PC-3 (cell line): ENCODE results near the gene SPRY1. TPM values are rescaled to one million over a fixed set of nuclear protein-coding genes. Genes with fewer than 3 reads are reported as not detected.

Experiments
- ATAC-seq: fragments of 200-7000 bp; cut with Tn5 transposase; 2 replicates; pipeline ENCODE4 v1.9.1; 2020; ENCODE audit warnings: mild to moderate bottlenecking, moderate library complexity
- BruUV-seq: library from RNA; stranded (reverse); fragments of 400-500 nt; replicated peaks from 2 replicates; lab custom pipeline; 2021; lab: Mats Ljungman, UMichigan
- CTCF ChIA-PET: fragments of 300-600 bp; sonication (Branson Sonifier 250); formaldehyde crosslinking; loops from one replicate; lab custom pipeline; 2022; ENCODE audit warnings: antibody characterized with exemption; lab: Charles Lee
- POLR2A ChIA-PET: fragments of 300-600 bp; sonication (Branson Sonifier 250); formaldehyde crosslinking; loops from one replicate; lab custom pipeline; 2022; ENCODE audit warnings: antibody characterized with exemption; ENCODE audit not compliant: unreplicated experiment; lab: Charles Lee
- DNase-seq: peaks from one replicate; pipeline ENCODE4 v3.0.0-alpha.2; 2015
- H2AFZ ChIP-seq: fragments of 300-600 bp; sonication (generic); 2 replicates; pipeline ENCODE4 v1.6.0; 2016; ENCODE audit warnings: antibody characterized with exemption, low read length
- H3F3A ChIP-seq: fragments of 300-600 bp; sonication (generic); one replicate; pipeline ENCODE4 v1.6.0; 2017; ENCODE audit warnings: antibody characterized with exemption, low read length, control low read depth, mild to moderate bottlenecking; ENCODE audit not compliant: unreplicated experiment
- H3K27ac ChIP-seq: fragments of 300-600 bp; sonication (generic); 2 replicates; pipeline ENCODE4 v1.5.1; 2016; ENCODE audit warnings: mild to moderate bottlenecking, low read length
- H3K27me3 ChIP-seq: fragments of 300-600 bp; sonication (generic); 2 replicates; pipeline ENCODE4 v1.6.1; 2016; ENCODE audit warnings: low read length, mixed read lengths
- H3K36me3 ChIP-seq: fragments of 300-600 bp; sonication (generic); 2 replicates; pipeline ENCODE4 v1.6.1; 2016; ENCODE audit warnings: low read depth, mixed run types, low read length, mixed read lengths
- H3K4me1 ChIP-seq: fragments of 300-600 bp; sonication (generic); 2 replicates; pipeline ENCODE4 v1.5.1; 2016; ENCODE audit warnings: low read length; ENCODE audit not compliant: insufficient read depth
- H3K4me2 ChIP-seq: fragments of 300-600 bp; sonication (generic); 2 replicates; pipeline ENCODE4 v1.6.0; 2016; ENCODE audit warnings: low read length
- H3K4me3 ChIP-seq: fragments of 300-600 bp; sonication (generic); 2 replicates; pipeline ENCODE4 v1.5.1; 2016; ENCODE audit warnings: mild to moderate bottlenecking, low read length, mixed read lengths
- H3K79me2 ChIP-seq: fragments of 300-600 bp; sonication (generic); 2 replicates; pipeline ENCODE4 v1.6.1; 2017; ENCODE audit warnings: low read length, mixed read lengths
- H3K9ac ChIP-seq: fragments of 300-600 bp; sonication (generic); 2 replicates; pipeline ENCODE4 v1.6.0; 2016; ENCODE audit warnings: mild to moderate bottlenecking, low read length
- H3K9me2 ChIP-seq: fragments of 300-600 bp; sonication (generic); replicated peaks from 2 replicates; pipeline ENCODE4 v1.6.1; 2016; ENCODE audit warnings: mixed run types, low read length, mixed read lengths
- H3K9me3 ChIP-seq: fragments of 300-600 bp; sonication (generic); 2 replicates; pipeline ENCODE4 v1.6.1; 2016; ENCODE audit warnings: low read length, mixed read lengths
- H4K20me1 ChIP-seq: fragments of 300-600 bp; sonication (generic); 2 replicates; pipeline ENCODE4 v1.6.1; 2016; ENCODE audit warnings: low read length, mixed read lengths
- EZH2 ChIP-seq: fragments of 300-600 bp; sonication (generic); IDR thresholded peaks from one replicate; pipeline ENCODE4 v1.6.1; 2017; ENCODE audit warnings: antibody characterized with exemption, mild to moderate bottlenecking, low read length; ENCODE audit not compliant: unreplicated experiment
- EZH2phosphoT487 ChIP-seq: fragments of 300-600 bp; sonication (generic); IDR thresholded peaks from 2 replicates; pipeline ENCODE4 v1.6.1; 2018; ENCODE audit warnings: mild to moderate bottlenecking, antibody characterized with exemption, low read length, borderline replicate concordance
- intact Hi-C: fragments of 100-400 bp; cut with micrococcal nuclease; formaldehyde crosslinking; loops from 2 replicates; pipeline ENCODE4 v1.9.0; 2023
- total RNA-seq: library from RNA; depleted of rRNA; stranded (reverse); fragments of >200 nt; gene quantifications from 2 replicates; pipeline ENCODE4 v1.2.3, GENCODE V29; 2014
- TF ChIP-seq, protein P1 (sequence below): fragments of 300-600 bp; sonication (generic); conservative IDR thresholded peaks from 2 replicates; pipeline ENCODE4 v1.5.1; 2017; ENCODE audit warnings: antibody characterized with exemption, low read depth, mild to moderate bottlenecking, low read length

SPRY1 gene
- total RNA-seq, 1 experiment from 2014 or later = 26.4 TPM

DNA sequence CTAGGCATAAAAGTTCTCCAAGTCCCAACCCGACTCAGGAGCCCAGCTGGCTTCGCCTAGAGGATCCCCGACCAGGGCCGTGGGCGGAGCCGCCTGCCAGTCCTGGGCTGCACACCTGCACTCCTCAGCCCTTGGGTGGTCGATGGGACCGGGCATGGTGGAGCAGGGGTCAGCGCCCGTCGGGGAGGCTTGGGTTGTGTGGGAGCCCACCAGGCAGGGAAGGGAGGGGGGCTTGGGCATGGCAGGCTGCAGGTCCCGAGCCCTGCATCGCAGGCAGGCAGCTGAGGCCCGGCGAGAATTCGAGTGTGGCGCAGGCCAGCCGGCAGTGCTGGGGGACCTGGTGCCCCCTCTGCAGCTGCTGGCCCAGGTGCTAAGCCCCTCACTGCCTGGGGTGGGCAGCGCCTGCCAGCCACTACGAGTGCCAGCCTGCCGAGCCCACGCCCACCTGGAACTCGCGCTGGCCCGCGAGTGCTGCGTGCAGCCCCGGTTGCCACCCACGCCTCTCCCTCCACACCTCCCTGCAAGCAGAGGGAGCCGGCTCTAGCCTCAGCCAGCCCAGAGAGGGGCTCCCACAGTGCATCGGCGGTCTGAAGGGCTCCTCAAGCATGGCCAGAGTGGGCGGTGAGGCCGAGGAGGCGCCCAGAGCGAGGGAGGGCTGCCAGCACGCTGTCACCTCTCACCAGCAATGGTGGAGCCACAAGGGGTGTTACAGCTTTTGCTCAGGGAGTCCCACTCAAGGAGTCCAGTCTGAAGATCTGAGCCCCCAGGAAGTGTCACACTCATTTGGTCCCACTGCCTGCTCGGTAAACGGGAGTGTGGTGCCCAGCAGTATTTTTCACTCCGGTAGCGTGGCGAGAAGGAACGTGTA, 38.9 kb downstream of the SPRY1 start:
- H3K27ac ChIP-seq = no peak overlapping the region
- H3K9me3 ChIP-seq = no peaks in the 10 kb centered on the region
- intact Hi-C loops = no loop called here
- H3K36me3 ChIP-seq = no peaks in the 10 kb centered on the region
- H3F3A ChIP-seq = no peaks in the 10 kb centered on the region
- H2AFZ ChIP-seq = no peak overlapping the region
- no peaks in the 10 kb centered on the region for H3K4me1 ChIP-seq
- H3K79me2 ChIP-seq = no peaks in the 10 kb centered on the region
- no peaks in the 10 kb centered on the region for H3K27me3 ChIP-seq
- no peak overlapping the region for H3K4me3 ChIP-seq
- ChIA-PET POLR2A (no interaction called here), CTCF (no interaction called here)
- ATAC-seq = no peak
- H3K4me2 ChIP-seq = no peak overlapping the region
- no peak overlapping the region for H3K9ac ChIP-seq
- BruUV-seq = no TSS peak
- no peaks in the 10 kb centered on the region for H4K20me1 ChIP-seq
- TF ChIP-seq, protein P1, sequence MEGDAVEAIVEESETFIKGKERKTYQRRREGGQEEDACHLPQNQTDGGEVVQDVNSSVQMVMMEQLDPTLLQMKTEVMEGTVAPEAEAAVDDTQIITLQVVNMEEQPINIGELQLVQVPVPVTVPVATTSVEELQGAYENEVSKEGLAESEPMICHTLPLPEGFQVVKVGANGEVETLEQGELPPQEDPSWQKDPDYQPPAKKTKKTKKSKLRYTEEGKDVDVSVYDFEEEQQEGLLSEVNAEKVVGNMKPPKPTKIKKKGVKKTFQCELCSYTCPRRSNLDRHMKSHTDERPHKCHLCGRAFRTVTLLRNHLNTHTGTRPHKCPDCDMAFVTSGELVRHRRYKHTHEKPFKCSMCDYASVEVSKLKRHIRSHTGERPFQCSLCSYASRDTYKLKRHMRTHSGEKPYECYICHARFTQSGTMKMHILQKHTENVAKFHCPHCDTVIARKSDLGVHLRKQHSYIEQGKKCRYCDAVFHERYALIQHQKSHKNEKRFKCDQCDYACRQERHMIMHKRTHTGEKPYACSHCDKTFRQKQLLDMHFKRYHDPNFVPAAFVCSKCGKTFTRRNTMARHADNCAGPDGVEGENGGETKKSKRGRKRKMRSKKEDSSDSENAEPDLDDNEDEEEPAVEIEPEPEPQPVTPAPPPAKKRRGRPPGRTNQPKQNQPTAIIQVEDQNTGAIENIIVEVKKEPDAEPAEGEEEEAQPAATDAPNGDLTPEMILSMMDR = no peak
- TF ChIP-seq EZH2 (no peak), EZH2phosphoT487 (no peak)
- H3K9me2 ChIP-seq = no peaks in the 10 kb centered on the region
- no peak for DNase-seq

DNA sequence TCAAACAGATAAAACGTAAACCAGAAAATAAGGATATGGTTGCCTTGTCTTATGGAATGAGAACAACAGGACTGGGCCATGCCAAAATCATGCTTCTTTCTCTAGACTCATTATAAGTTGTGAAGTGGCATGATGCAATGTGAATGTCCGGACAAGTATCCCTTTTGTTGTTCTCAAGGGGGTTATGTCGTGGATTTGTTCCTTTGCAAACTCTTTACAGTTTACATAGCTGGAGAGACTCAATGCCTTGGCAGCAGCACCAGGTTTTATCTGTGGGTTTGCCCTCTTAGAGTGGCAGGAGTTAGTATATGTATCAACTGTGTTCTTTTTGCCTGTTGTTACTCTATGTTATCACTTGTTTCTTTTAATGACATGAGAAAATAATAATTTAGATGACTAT, 41.4 kb downstream of the SPRY1 start:
- H2AFZ ChIP-seq = no peak overlapping the region
- CTCF ChIA-PET = no interaction called here
- no peaks in the 10 kb centered on the region for H3K4me1 ChIP-seq
- no peaks in the 10 kb centered on the region for H3K79me2 ChIP-seq
- H3K4me3 ChIP-seq = no peak overlapping the region
- POLR2A ChIA-PET = no interaction called here
- no peak overlapping the region for H3K4me2 ChIP-seq
- H4K20me1 ChIP-seq = no peaks in the 10 kb centered on the region
- H3K27me3 ChIP-seq = no peaks in the 10 kb centered on the region
- no peaks in the 10 kb centered on the region for H3F3A ChIP-seq
- no peak overlapping the region for H3K27ac ChIP-seq
- peak; percentile 51 for ATAC-seq
- no TSS peak for BruUV-seq
- TF ChIP-seq, protein P1 = no peak
- TF ChIP-seq EZH2phosphoT487 (no peak), EZH2 (no peak)
- no peaks in the 10 kb centered on the region for H3K36me3 ChIP-seq
- no peak overlapping the region for H3K9ac ChIP-seq
- H3K9me2 ChIP-seq = no peaks in the 10 kb centered on the region
- no peak for DNase-seq
- intact Hi-C loops = no loop called here
- H3K9me3 ChIP-seq = no peaks in the 10 kb centered on the region
